Activated CD8-positive, alpha-beta memory T cell treated with anti-CD3 and anti-CD28 coated beads for 4 hours (primary cell): ENCODE data around the gene DEFB127.
"Not testable (repeated sequence)": the region's sequence is repeated elsewhere in the genome, so short reads cannot be mapped to it uniquely, and the experiment has no call there.

ENCODE experiments used
- DNase-seq, 2 donors: peaks; one replicate each; pipeline ENCODE4 v3.0.0-alpha.2; 2020; ENCODE audit warnings: low read depth in 2 of 2

The DEFB127 gene

GRCh38 chr20:157154-157553 lies at the start of gene DEFB127:
Gene DEFB127, plus strand, starts transcription at chr20:157454. Its CDS starts 91 bp downstream, at chr20:157545.
- DNase-seq = no peak

- no peak for DNase-seq
Measured at GRCh38 chr20:112396-112795, 44.9 kb upstream of the DEFB127 start.

- no peak for DNase-seq
Measured at GRCh38 chr20:117518-117917, 39.7 kb upstream of the DEFB127 start.

GRCh38 chr20:129786-130323 lies 27.4 kb upstream of the DEFB127 start:
- not testable (repeated sequence) for DNase-seq

- no peak for DNase-seq
Measured at GRCh38 chr20:137668-138490, 19.4 kb upstream of the DEFB127 start.

- no peak for DNase-seq
Measured at GRCh38 chr20:142290-142689, 15.0 kb upstream of the DEFB127 start, which contains the start of gene DEFB126. Gene DEFB126, plus strand, starts transcription at chr20:142590. Its CDS starts 39 bp downstream, at chr20:142629.

GRCh38 chr20:145877-146276 lies 11.4 kb upstream of the DEFB127 start:
- no peak for DNase-seq

GRCh38 chr20:152131-152530 lies 5.1 kb upstream of the DEFB127 start:
- DNase-seq = no peak

- no peak for DNase-seq
Measured at GRCh38 chr20:164618-165017, 7.4 kb downstream of the DEFB127 start.

- no peak for DNase-seq
Measured at GRCh38 chr20:168876-169275, 11.6 kb downstream of the DEFB127 start.

GRCh38 chr20:184288-184687 lies 27.0 kb downstream of the DEFB127 start:
- DNase-seq = no peak

- DNase-seq = no peak
Measured at GRCh38 chr20:187733-188132, 30.5 kb downstream of the DEFB127 start.

GRCh38 chr20:189611-190010 lies 32.4 kb downstream of the DEFB127 start, which contains the start of gene DEFB128:
Gene DEFB128, minus strand, starts transcription at chr20:189711. Its CDS starts 88 bp downstream, at chr20:189623.
- DNase-seq = no peak

- no peak for DNase-seq
Measured at GRCh38 chr20:198225-198624, 41.0 kb downstream of the DEFB127 start.

GRCh38 chr20:199996-200395 lies 42.7 kb downstream of the DEFB127 start:
- no peak for DNase-seq

GRCh38 chr20:203630-204029 lies 46.4 kb downstream of the DEFB127 start:
- not testable (repeated sequence) for DNase-seq
